HG03175 (cell line): Measurements from ENCODE around the gene TMEM50A.
"Not testable (repeated sequence)": the region's sequence is repeated elsewhere in the genome, so short reads cannot be mapped to it uniquely, and the experiment has no call there.

ENCODE experiments used
- ATAC-seq: cut with Tn5 transposase; IDR thresholded peaks from one replicate; pipeline ENCODE4 v1.9.1; 2021; ENCODE audit warnings: mild to moderate bottlenecking, moderate library complexity; ENCODE audit not compliant: unreplicated experiment

Gene TMEM50A

GRCh38 chr1:25383090-25383489 lies 45.0 kb downstream of the TMEM50A start:
- ATAC-seq = not testable (repeated sequence)

- not testable (repeated sequence) for ATAC-seq
Measured at GRCh38 chr1:25383875-25384274, 45.7 kb downstream of the TMEM50A start.

- not testable (repeated sequence) for ATAC-seq
Measured at GRCh38 chr1:25387096-25387495, 49.0 kb downstream of the TMEM50A start.

- not testable (repeated sequence) for ATAC-seq
Measured at GRCh38 chr1:25388691-25389090, 50.6 kb downstream of the TMEM50A start.

DNA sequence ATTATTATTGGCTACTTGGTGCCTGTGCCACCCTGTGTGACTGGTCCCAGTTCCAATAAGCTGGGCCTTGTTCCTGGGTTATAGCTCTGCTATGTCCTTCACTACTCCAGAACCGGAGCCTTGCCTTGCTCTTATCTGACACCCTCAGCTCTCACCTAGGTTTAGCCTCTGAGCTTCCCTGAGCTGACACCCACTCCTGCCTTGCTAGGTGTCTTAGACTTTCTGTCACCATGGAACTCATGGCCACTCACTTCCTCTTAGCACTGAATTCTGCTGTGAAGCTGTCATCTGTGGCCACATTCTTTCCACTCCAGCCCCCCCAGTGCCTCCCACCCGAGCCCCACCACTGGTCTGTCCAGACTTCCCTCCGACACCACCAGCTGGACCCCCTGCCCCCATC lies 51.6 kb downstream of the TMEM50A start:
- ATAC-seq = not testable (repeated sequence)

DNA sequence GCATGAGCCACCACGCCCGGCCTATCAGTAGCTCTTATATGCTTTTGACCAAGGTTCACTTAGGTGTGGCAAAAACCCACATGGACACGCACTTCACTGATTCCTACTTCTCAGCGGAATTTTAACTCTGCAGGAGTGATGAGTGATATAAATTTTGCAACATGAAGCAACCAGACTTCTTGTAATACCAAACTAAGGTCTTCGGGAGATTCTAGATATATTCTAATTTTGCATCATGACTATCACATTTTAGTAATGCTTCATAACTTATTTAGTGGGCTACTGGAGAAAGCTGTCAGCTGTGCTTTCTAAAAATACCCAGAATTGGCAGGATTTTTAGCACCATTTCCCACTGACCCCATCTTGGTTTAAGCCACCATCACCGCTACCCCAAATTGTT lies 54.7 kb downstream of the TMEM50A start:
- ATAC-seq = no peak

- ATAC-seq = not testable (repeated sequence)
Measured at GRCh38 chr1:25397549-25397948, 59.4 kb downstream of the TMEM50A start.

DNA sequence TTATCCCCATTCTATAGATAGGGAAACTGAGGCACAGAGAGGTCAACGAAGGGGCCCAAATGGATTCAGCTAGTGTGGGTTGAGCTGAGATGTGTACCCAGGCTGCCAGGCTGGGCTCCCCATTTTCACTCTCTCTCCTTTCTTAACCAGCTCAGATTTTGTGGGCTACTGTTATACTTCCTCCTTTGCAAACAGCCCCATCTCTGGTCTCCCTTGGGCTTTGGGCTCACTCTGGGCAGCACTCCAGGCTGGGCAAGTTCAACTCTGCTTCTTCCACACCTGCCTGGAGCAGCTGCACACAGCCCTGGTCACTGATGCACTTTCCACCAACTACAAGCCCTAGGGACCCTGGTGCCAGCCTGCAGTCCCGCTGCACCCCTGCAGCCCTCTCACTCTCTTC lies 59.9 kb downstream of the TMEM50A start:
- ATAC-seq = not testable (repeated sequence)

GRCh38 chr1:25402947-25403803 lies 65.0 kb downstream of the TMEM50A start:
- ATAC-seq = not testable (repeated sequence)

GRCh38 chr1:25405731-25406305 lies 67.7 kb downstream of the TMEM50A start:
- not testable (repeated sequence) for ATAC-seq

DNA sequence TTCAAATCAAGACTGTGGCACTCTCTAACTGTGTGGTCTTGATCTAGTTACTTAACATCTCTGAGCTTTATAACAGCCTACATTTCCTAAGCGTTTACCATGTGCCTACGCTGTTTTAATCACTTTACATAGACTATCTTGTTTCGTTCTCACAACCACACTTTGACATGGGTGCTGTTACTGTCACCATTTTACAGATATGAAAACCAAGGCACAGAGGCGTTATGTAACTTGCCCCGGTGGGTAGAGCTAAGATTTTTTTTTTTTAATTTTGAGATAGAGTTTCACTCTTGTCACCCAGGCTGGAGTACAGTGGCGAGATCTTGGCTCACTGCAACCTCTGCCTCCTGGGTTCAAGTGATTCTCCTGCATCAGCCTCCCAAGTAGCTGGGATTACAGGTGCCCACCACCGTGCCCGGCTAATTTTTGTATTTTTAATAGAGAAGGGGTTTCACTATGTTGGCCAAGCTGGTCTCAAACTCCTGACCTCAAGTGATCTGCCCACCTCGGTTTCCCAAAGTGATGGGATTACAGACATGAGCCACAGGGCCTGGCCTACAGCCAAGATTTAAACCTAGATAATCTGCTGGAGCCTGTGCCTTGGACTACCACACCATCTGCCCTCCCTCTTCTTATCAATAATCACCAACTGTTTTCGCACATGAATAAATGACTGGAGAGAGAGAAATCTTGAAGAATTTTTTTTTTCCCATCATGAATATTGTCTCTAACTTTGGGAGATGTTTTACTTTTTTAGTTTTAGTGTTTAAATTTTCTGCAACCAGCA lies 71.7 kb downstream of the TMEM50A start:
- not testable (repeated sequence) for ATAC-seq
